ENCODE measurements around the gene PTPA. TPM values are rescaled to one million over a fixed set of nuclear protein-coding genes. Genes with fewer than 3 reads are reported as not detected.

Gene PTPA
- total and polyA plus RNA-seq, 2 of the 4 experiments (the other 2 are of a cell fraction) = 124 to 149 TPM

GRCh38 chr9:129162497-129163197 is 51.4 kb downstream of the PTPA start:
- no peaks in the 10 kb centered on the region for H3K27me3 ChIP-seq (ENCODE audit: control insufficient read depth, insufficient read depth, low read length)
- no peak for ATAC-seq (ENCODE audit: low read depth)
- no peak overlapping the region for H2BK15ac ChIP-seq (ENCODE audit: low read depth, low read length)
- no peak overlapping the region for H3K56ac ChIP-seq (ENCODE audit: extremely low read depth, insufficient read depth, low read length)
- no peak overlapping the region for H3K27ac ChIP-seq (ENCODE audit: insufficient read depth, low read length)
- peaks cover 18% of the 10 kb centered on the region for H3K9me1 ChIP-seq (ENCODE audit: insufficient read depth, low read length)
- ChIA-PET CTCF (interaction anchor here (2.4 kb wide), 1 partner anchor 20 kb away, joined by 5 read pairs; no protein-coding TSS in a partner anchor), POLR2A (ENCODE audit: unreplicated experiment) (no interaction called here)
- no peaks in the 10 kb centered on the region for H4K20me1 ChIP-seq (ENCODE audit: insufficient read depth, low read length)
- dilution Hi-C loops (cut with HindIII; ENCODE audit: low sequenced_read_pairs, unreplicated experiment) = no loop called here
- no peak overlapping the region for H3K4ac ChIP-seq (ENCODE audit: low read depth, low read length)
- no peak overlapping the region for H3K4me3 ChIP-seq (ENCODE audit: insufficient read depth, low read depth, low read length)
- H3K9ac ChIP-seq (ENCODE audit: low read depth, low read length) = no peak overlapping the region
- H4K8ac ChIP-seq (ENCODE audit: low read depth in 2 of 2, low read length in 2 of 2) = no peak overlapping the region
- no peak overlapping the region for H2AFZ ChIP-seq (replicated peaks; ENCODE audit: low read length, poor library complexity)
- BruUV-seq (replicated peaks) = no TSS peak
- no peak for TF ChIP-seq SMC3 (IDR thresholded peaks at IDR 0.05; ENCODE audit: low read depth, low read length)
- peak; percentile 68; the same call in 1 of the 2 replicates for TF ChIP-seq CEBPB (IDR thresholded peaks at IDR 0.05; ENCODE audit: low read depth, low read length)
- peak; percentile 74 for TF ChIP-seq USF2 (IDR thresholded peaks at IDR 0.05; ENCODE audit: low read depth, low read length)
- peaks cover 2% of the 10 kb centered on the region; the same call in 1 of the 2 replicates for H3K36me3 ChIP-seq (ENCODE audit: control insufficient read depth, insufficient read depth, low read length)
- H2AK5ac ChIP-seq (ENCODE audit: low read depth, low read length) = 0 out of 2 replicates have a peak overlapping the region, but pooled peaks have one; percentile 57
- intact Hi-C loops (cut with micrococcal nuclease) = no loop called here
- no peak overlapping the region for H2BK120ac ChIP-seq (ENCODE audit: low read depth, low read length)
- WGBS, 2 experiments (ENCODE audit: extremely low coverage in 2 of 2, insufficient read length in 1 of 2) = no CpG with 5 or more reads among the region's 11 CpGs
- H4K91ac ChIP-seq (ENCODE audit: insufficient read depth, low read depth, low read length) = no peak overlapping the region; the same call in 1 of the 2 replicates
- no peak overlapping the region for H3K18ac ChIP-seq (ENCODE audit: low read depth, low read length)
- H3K4me1 ChIP-seq (ENCODE audit: control insufficient read depth, insufficient read depth, low read length) = peaks cover 22% of the 10 kb centered on the region
- in situ Hi-C loops (cut with MboI; ENCODE audit: low sequenced_read_pairs) = no loop called here
- no peak overlapping the region for H3K4me2 ChIP-seq (ENCODE audit: low read depth, low read length)
- H3K9me3 ChIP-seq (ENCODE audit: control insufficient read depth, insufficient read depth, low read length) = no peaks in the 10 kb centered on the region
- DNase-seq = no peak
- H2BK5ac ChIP-seq (ENCODE audit: low read depth, low read length, poor library complexity, severe bottlenecking) = no peak overlapping the region
- H3K79me1 ChIP-seq (ENCODE audit: low read depth in 1 of 2, low read length in 2 of 2) = peaks cover 0 to 23% of the 10 kb centered on the region in 2 experiments; a peak in 2 of 4 replicates
- H3K14ac ChIP-seq (replicated peaks; ENCODE audit: low read depth, low read length) = no peak overlapping the region
- peak overlapping the region; percentile 5 for H2AK9ac ChIP-seq (replicated peaks; ENCODE audit: low read depth, low read length, poor library complexity)
- H3K23ac ChIP-seq (ENCODE audit: low read depth, low read length) = no peak overlapping the region
- H2BK20ac ChIP-seq (ENCODE audit: low read depth, low read length) = no peak overlapping the region
- no peak overlapping the region for H4K5ac ChIP-seq (ENCODE audit: low read depth, low read length)

Measured in IMR-90 (cell line).